Colonic mucosa (tissue), 4 donors: ENCODE measurements around the gene RIOK1. TPM values are rescaled to one million over a fixed set of nuclear protein-coding genes. Genes with fewer than 3 reads are reported as not detected.
A peak's percentile ranks its signal among the peaks of the same experiment; 100 is the strongest.

ENCODE experiments used
- DNase-seq: peaks from one replicate; pipeline ENCODE4 v3.0.0-alpha.2; 2020
- H3K27ac ChIP-seq: fragments of 200-600 bp; one replicate; pipeline ENCODE4 v1.8.0; 2021
- H3K27me3 ChIP-seq: fragments of 200-600 bp; one replicate; pipeline ENCODE4 v1.8.0; 2021
- H3K36me3 ChIP-seq: fragments of 200-600 bp; one replicate; pipeline ENCODE4 v1.8.0; 2021
- H3K4me1 ChIP-seq: fragments of 200-600 bp; one replicate; pipeline ENCODE4 v1.8.0; 2021; ENCODE audit warnings: mild to moderate bottlenecking
- H3K4me3 ChIP-seq: fragments of 200-600 bp; one replicate; pipeline ENCODE4 v1.8.0; 2021
- H3K9ac ChIP-seq, 2 donors: one replicate each; pipeline ENCODE4 v1.7.0; 2013; ENCODE audit warnings: control low read depth in 2 of 2, low read depth in 2 of 2, low read length in 2 of 2
- H3K9me3 ChIP-seq: fragments of 200-600 bp; one replicate; pipeline ENCODE4 v1.8.0; 2021
- intact Hi-C: fragments of 100-400 bp; cut with DNase I; formaldehyde crosslinking; loops from one replicate; pipeline ENCODE4 v1.14.1; 2022
- total RNA-seq, 2 donors: library from RNA; stranded (reverse); fragmentation: NEBNext Ultra II Directional in 1 of 2; extraction: Animal tissue kit (Norgen Biotek cat#: 25700) in 1 of 2; gene quantifications; one replicate each; pipeline ENCODE4 v1.2.1, GENCODE V29; 2021
- TF ChIP-seq, protein P1 (sequence below): fragments of 200-600 bp; IDR thresholded peaks from one replicate; pipeline ENCODE4 v1.8.0; 2022; ENCODE audit warnings: antibody characterized with exemption, mild to moderate bottlenecking
- donor health status: healthy.
- donor health status: DM: no; HTN: no; CAD: no.
- donor health status: DM: no; HTN: no; CAD: no.

The RIOK1 gene
- total RNA-seq, 2 donors from 2014 or later: 16.6 to 16.9 TPM

DNA sequence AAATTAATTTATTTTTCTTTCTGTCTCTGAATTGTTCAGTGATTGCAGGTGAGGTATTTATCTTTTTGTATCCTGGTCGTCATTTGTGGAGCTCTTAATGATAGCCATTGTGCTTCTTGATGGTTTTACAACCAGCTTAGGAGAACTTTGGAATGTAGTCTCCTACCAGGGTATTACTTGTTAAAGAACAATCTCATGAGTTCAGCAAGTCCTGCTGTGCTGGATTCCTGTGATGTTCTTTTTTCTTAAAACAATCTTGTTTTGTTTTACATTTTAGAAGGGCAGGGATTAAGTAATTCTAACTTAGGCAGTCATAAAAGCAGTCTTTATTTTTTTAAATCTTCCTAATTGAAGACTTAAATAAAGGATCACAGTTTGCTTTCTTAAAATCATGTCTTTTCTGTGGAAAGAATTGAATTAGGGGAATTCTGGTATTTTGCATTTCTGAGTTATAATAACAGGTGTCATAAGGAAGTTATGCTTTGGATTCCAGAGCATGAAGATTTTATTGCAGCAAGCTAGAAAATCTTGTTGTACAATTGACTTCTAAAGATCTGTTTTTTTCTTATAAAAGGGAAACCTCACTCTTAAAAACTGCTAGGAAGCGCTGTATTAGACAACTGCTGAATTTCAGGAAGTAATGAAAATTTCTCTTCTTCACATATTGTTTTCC, 23.7 kb downstream of the RIOK1 start:
- intact Hi-C loops: no loop called here
- DNase-seq: no peak
- no peaks in the 10 kb centered on the region for H3K27me3 ChIP-seq
- H3K36me3 ChIP-seq: no peaks in the 10 kb centered on the region
- no peak overlapping the region for H3K4me3 ChIP-seq
- H3K9me3 ChIP-seq: no peaks in the 10 kb centered on the region
- TF ChIP-seq, protein P1, sequence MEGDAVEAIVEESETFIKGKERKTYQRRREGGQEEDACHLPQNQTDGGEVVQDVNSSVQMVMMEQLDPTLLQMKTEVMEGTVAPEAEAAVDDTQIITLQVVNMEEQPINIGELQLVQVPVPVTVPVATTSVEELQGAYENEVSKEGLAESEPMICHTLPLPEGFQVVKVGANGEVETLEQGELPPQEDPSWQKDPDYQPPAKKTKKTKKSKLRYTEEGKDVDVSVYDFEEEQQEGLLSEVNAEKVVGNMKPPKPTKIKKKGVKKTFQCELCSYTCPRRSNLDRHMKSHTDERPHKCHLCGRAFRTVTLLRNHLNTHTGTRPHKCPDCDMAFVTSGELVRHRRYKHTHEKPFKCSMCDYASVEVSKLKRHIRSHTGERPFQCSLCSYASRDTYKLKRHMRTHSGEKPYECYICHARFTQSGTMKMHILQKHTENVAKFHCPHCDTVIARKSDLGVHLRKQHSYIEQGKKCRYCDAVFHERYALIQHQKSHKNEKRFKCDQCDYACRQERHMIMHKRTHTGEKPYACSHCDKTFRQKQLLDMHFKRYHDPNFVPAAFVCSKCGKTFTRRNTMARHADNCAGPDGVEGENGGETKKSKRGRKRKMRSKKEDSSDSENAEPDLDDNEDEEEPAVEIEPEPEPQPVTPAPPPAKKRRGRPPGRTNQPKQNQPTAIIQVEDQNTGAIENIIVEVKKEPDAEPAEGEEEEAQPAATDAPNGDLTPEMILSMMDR: no peak
- peak overlapping the region; percentile 58 for H3K27ac ChIP-seq
- H3K9ac ChIP-seq: peak overlapping the region in 1 of 2 donors; percentile 60
- H3K4me1 ChIP-seq: no peaks in the 10 kb centered on the region

DNA sequence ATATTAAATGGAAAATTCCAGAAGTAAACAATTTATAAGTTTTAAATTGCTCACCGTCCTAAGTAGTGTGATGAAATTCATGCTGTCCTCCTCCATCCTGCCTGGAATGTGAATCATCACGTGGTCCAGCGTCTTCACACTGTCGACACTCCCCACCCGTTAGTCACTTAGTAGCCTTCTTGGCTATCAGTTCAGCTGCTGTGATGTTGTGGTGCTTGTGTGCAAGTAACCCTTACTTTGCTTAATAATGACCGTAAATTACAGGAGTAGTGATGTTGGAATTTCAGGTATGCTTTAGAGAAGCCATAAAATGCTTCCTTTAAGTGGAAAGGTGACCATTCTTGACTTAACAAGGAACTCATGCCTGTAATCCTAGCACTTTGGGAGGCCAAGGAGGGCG, 25.2 kb downstream of the RIOK1 start:
- Histone ChIP-seq H3K9me3 (no peaks in the 10 kb centered on the region), H3K4me3 (no peak overlapping the region), H3K36me3 (no peaks in the 10 kb centered on the region), H3K27ac (no peak overlapping the region), H3K27me3 (no peaks in the 10 kb centered on the region), H3K9ac (no peak overlapping the region), H3K4me1 (no peaks in the 10 kb centered on the region)
- TF ChIP-seq, protein P1: no peak
- DNase-seq: no peak
- intact Hi-C loops: no loop called here

DNA sequence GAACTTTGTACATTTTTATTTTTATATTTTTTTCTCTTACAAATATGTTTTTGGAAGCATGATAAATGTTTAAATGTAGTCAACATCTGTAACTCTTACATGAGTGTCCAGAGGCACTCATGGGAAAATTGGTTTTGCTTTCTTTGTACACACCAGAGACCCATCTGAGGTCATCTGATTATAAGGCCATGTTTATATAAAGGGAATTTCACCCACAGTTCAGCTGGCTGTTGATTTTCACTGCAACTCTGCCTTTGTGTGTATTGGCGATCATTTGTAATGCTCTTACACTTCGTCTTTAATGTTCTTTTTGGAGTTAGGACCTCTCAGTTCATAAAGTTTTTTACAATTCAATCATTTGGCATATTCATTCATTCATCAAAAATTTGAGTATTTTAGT, 28.1 kb downstream of the RIOK1 start:
- Histone ChIP-seq H3K27me3 (no peaks in the 10 kb centered on the region), H3K9me3 (no peaks in the 10 kb centered on the region), H3K27ac (no peak overlapping the region), H3K4me3 (no peak overlapping the region), H3K36me3 (no peaks in the 10 kb centered on the region), H3K9ac (no peak overlapping the region), H3K4me1 (no peaks in the 10 kb centered on the region)
- TF ChIP-seq, protein P1: no peak
- intact Hi-C loops: no loop called here
- no peak for DNase-seq

DNA sequence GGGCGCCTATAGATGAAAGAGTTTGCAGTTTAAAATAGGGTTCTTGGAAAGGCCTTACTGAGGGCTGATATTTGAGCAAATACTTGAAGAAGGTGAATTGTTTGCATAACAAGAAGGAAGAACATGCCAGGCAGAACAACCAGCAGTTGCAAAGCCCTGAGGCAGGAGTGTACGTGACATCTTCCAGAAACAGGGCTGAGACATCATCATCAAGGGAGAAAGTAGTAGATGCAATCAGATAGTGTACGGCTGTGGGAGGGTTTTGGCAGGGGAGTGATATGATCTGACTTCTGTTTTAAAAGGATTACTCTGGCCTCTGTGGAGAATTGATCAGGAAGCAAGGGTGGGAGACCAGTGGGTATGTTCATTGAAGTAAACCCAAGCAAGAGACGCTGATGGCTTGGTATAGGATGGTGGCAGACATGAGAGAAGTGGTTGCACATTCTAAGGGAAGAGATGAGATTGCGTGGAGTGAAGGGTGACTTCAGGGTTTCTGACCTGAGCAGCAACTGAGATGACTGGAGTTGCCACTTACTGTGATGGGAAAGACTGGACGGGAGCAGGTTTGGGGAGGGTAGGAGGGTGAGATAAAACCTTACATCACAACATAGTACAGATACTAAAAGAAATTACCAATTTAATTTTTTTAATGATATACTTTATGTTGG, 28.8 kb downstream of the RIOK1 start:
- no peak overlapping the region for H3K9ac ChIP-seq
- H3K27me3 ChIP-seq: no peaks in the 10 kb centered on the region
- H3K27ac ChIP-seq: no peak overlapping the region
- no peak overlapping the region for H3K4me3 ChIP-seq
- TF ChIP-seq, protein P1: no peak
- H3K4me1 ChIP-seq: no peaks in the 10 kb centered on the region
- intact Hi-C loops: no loop called here
- DNase-seq: no peak
- H3K9me3 ChIP-seq: no peaks in the 10 kb centered on the region
- H3K36me3 ChIP-seq: no peaks in the 10 kb centered on the region

DNA sequence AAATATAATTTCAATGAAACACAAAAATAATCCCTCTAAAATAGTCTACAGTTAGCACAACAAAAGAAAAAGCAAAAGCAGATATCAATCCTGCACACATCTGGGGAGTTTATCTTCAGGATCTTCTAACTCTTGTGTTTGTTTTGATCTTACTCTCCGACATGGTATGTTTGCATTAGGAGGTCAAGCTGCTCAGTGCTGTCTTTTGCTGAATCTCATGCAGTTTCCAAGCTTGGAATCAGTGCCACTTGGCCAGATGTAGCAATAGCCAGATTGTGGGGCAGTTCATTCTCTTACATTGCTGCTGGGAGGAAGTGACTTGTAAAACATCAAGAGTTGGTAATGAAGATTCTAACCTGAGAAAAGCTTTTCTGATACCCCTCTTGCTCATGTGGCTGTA, 29.5 kb downstream of the RIOK1 start:
- Histone ChIP-seq H3K4me1 (no peaks in the 10 kb centered on the region), H3K4me3 (no peak overlapping the region), H3K27ac (no peak overlapping the region), H3K9me3 (no peaks in the 10 kb centered on the region), H3K9ac (no peak overlapping the region), H3K36me3 (no peaks in the 10 kb centered on the region), H3K27me3 (no peaks in the 10 kb centered on the region)
- DNase-seq: no peak
- TF ChIP-seq, protein P1: no peak
- intact Hi-C loops: no loop called here
